Measurements from ENCODE around the gene RBSN. TPM values are rescaled to one million over a fixed set of nuclear protein-coding genes. Genes with fewer than 3 reads are reported as not detected.

RBSN gene
- total RNA-seq, 4 donors from 2014 or later: 16.0 to 25.0 (median 18.2) TPM

DNA sequence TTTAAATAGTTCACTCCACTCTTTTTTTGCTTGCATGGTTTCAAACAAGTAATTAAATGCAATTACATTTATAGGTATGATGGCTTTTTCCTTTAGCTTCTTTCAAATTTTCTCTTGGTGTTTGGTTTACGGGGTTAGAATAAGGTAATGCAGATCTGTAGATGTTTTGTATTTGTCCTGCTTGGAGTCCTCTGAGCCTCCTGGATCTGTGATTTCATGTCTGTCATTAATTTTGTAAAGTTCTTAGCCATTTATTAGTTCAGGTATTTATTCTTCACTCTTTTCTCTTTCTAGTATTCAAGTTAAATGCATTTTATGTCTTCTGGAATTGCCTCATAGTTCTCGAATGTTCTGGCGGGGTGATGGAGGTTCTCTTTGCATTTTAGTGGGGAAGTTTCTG is 32.5 kb downstream of the RBSN start:
- TF ChIP-seq, protein P1, sequence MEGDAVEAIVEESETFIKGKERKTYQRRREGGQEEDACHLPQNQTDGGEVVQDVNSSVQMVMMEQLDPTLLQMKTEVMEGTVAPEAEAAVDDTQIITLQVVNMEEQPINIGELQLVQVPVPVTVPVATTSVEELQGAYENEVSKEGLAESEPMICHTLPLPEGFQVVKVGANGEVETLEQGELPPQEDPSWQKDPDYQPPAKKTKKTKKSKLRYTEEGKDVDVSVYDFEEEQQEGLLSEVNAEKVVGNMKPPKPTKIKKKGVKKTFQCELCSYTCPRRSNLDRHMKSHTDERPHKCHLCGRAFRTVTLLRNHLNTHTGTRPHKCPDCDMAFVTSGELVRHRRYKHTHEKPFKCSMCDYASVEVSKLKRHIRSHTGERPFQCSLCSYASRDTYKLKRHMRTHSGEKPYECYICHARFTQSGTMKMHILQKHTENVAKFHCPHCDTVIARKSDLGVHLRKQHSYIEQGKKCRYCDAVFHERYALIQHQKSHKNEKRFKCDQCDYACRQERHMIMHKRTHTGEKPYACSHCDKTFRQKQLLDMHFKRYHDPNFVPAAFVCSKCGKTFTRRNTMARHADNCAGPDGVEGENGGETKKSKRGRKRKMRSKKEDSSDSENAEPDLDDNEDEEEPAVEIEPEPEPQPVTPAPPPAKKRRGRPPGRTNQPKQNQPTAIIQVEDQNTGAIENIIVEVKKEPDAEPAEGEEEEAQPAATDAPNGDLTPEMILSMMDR (IDR thresholded peaks at IDR 0.05): no peak
- TF ChIP-seq POLR2A (IDR thresholded peaks at IDR 0.05): no peak
- 90 to 92% methylated on average over 3 of the region's 3 CpGs for WGBS, 2 donors
- intact Hi-C loops (cut with DNase I): no loop called here
- Histone ChIP-seq H3K9me3 (no peaks in the 10 kb centered on the region), H3K4me1 (peaks cover 7 to 23% (median 14%) of the 10 kb centered on the region in 3 donors), H3K27me3 (no peaks in the 10 kb centered on the region), H3K36me3 (peaks cover 0 to 16% (median under 1%) of the 10 kb centered on the region in 3 donors), H3K27ac (no peak overlapping the region), H3K4me3 (no peak overlapping the region)
- no peak for DNase-seq

- Histone ChIP-seq H3K4me1 (peaks cover 7 to 23% (median 14%) of the 10 kb centered on the region in 3 donors), H3K27me3 (no peaks in the 10 kb centered on the region), H3K27ac (peak overlapping the region; percentile 83 to 91 (median 88)), H3K9me3 (no peaks in the 10 kb centered on the region), H3K4me3 (peak overlapping the region; percentile 77 to 94 (median 84)), H3K36me3 (peaks cover 0 to 7% (median 0%) of the 10 kb centered on the region in 3 donors)
- 45 to 57% methylated on average over 11 of the region's 16 CpGs for WGBS, 2 donors
- DNase-seq: no peak
- intact Hi-C loops (cut with DNase I): no loop called here
- TF ChIP-seq, protein P1 (IDR thresholded peaks at IDR 0.05): no peak
- TF ChIP-seq POLR2A (IDR thresholded peaks at IDR 0.05): no peak
These were observed 33.4 kb downstream of the RBSN start for GRCh38 chr3:15065550-15066007.

GRCh38 chr3:15064835-15065549 is 34.0 kb downstream of the RBSN start, which contains the start of gene MRPS25:
TSS of gene MRPS25 (minus strand) at chr3:15065315. CDS start at chr3:15065194, 121 bp downstream.
- 0 to 4% methylated on average over 5 of the region's 69 CpGs for WGBS, 2 donors
- H3K27me3 ChIP-seq: no peaks in the 10 kb centered on the region
- H3K27ac ChIP-seq: peak within 1 kb of the TSS; percentile 83 to 91 (median 88)
- peaks cover 7 to 23% (median 14%) of the 10 kb centered on the region in 3 donors for H3K4me1 ChIP-seq
- peak; percentile 58 for DNase-seq
- no peaks in the 10 kb centered on the region for H3K9me3 ChIP-seq
- H3K4me3 ChIP-seq: peak within 1 kb of the TSS; percentile 77 to 94 (median 84)
- intact Hi-C loops (cut with DNase I): no loop called here
- peak in 3 of 4 donors; percentile 75 to 88 (median 83) for TF ChIP-seq POLR2A (IDR thresholded peaks at IDR 0.05)
- TF ChIP-seq, protein P1 (IDR thresholded peaks at IDR 0.05): peak in 1 of 6 experiments; percentile 36
- H3K36me3 ChIP-seq: peaks cover 0 to 6% (median 0%) of the 10 kb centered on the region in 3 donors

DNA sequence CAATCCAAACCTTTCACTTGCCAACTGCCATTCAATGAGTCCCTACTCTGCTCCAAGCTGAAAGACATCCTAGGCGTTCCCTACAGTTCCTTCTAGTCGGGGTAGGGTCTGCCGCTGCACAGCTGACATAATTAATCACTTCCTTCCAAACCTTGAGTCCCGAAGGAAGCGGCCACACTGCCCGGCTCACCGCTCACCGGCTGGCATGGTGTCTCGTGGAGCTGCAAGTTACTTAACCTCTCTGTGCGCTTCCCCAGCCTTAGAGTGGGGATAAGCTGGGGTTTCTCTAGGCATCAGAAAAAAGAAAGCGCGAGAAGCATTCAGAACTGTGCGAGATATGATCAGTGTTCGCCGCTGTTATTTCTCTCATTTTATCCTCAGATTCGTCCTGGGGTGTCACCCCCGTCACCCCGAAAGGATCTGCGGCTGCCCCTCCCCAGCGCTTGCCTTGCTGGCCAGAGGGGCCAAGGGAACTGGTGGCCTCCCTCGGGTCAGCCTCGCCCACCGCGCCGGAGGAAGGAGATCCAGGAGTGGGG is 34.6 kb downstream of the RBSN start:
- intact Hi-C loops (cut with DNase I): no loop called here
- DNase-seq: no peak
- 0% methylated on average over 11 to 16 of the region's 25 CpGs for WGBS, 2 donors

More for the DNA sequence above, 34.6 kb downstream of the RBSN start:
- Histone ChIP-seq H3K27ac (peak overlapping the region; percentile 83 to 91 (median 88)), H3K4me3 (peak overlapping the region; percentile 77 to 94 (median 84)), H3K27me3 (no peaks in the 10 kb centered on the region), H3K9me3 (no peaks in the 10 kb centered on the region), H3K4me1 (peaks cover 7 to 23% (median 14%) of the 10 kb centered on the region in 3 donors), H3K36me3 (peaks cover 0 to 11% (median 0%) of the 10 kb centered on the region in 3 donors)
- no peak for TF ChIP-seq POLR2A (IDR thresholded peaks at IDR 0.05)
- TF ChIP-seq, protein P1 (IDR thresholded peaks at IDR 0.05): no peak
